Fibroblast of lung (primary cell): ENCODE data around the gene NAP1L4. TPM values are rescaled to one million over a fixed set of nuclear protein-coding genes. Genes with fewer than 3 reads are reported as not detected.

Source experiments
- DNase-seq, 2 donors: peaks; one replicate each; pipeline versions ENCODE4 v3.0.0 to v3.0.0-alpha.2; 2010; ENCODE audit warnings: low read depth in 2 of 2
- H2AFZ ChIP-seq: 2 replicates; pipeline ENCODE4 v1.5.1; 2012; ENCODE audit warnings: low read length, control low read depth, inconsistent platforms
- H3K27ac ChIP-seq: 2 replicates; pipeline ENCODE4 v1.5.1; 2011; ENCODE audit warnings: low read length, control low read depth; ENCODE audit not compliant: insufficient read depth
- H3K27me3 ChIP-seq: 2 replicates; pipeline ENCODE4 v1.5.1; 2011; ENCODE audit warnings: mild to moderate bottlenecking, low read length; ENCODE audit not compliant: control insufficient read depth, insufficient read depth
- H3K36me3 ChIP-seq: 2 replicates; pipeline ENCODE4 v1.5.1; 2011; ENCODE audit warnings: low read length; ENCODE audit not compliant: control insufficient read depth, insufficient read depth
- H3K4me1 ChIP-seq: 2 replicates; pipeline ENCODE4 v1.5.1; 2011; ENCODE audit warnings: low read length; ENCODE audit not compliant: control insufficient read depth, insufficient read depth; ENCODE audit errors: extremely low read depth
- H3K4me2 ChIP-seq: 2 replicates; pipeline ENCODE4 v1.5.1; 2011; ENCODE audit warnings: low read length, control low read depth; ENCODE audit not compliant: insufficient read depth; ENCODE audit errors: extremely low read depth
- H3K4me3 ChIP-seq, 4 experiments: fragments of 200-600 bp in 1 of 4; sonication (generic) in 1 of 4; replicated peaks in 1 of 4; 2 replicates each; pipeline ENCODE4 v1.5.1; 2011 to 2016; ENCODE audit warnings: low read length in 4 of 4, low read depth in 3 of 4, mild to moderate bottlenecking in 3 of 4, control low read depth in 2 of 4, inconsistent platforms in 1 of 4, mixed read lengths in 1 of 4; ENCODE audit not compliant: insufficient read depth in 1 of 4; ENCODE audit errors: control extremely low read depth in 1 of 4
- H3K79me2 ChIP-seq: 2 replicates; pipeline ENCODE4 v1.5.1; 2012; ENCODE audit warnings: mild to moderate bottlenecking, low read length, inconsistent platforms; ENCODE audit not compliant: control insufficient read depth, insufficient read depth
- H3K9ac ChIP-seq: 2 replicates; pipeline ENCODE4 v1.5.1; 2011; ENCODE audit warnings: mild to moderate bottlenecking, low read length, control low read depth; ENCODE audit not compliant: insufficient read depth
- H3K9me3 ChIP-seq: 2 replicates; pipeline ENCODE4 v1.5.1; 2012; ENCODE audit warnings: low read depth, low read length; ENCODE audit not compliant: control insufficient read depth, insufficient read depth
- H4K20me1 ChIP-seq: 2 replicates; pipeline ENCODE4 v1.5.1; 2011; ENCODE audit warnings: low read length; ENCODE audit not compliant: control insufficient read depth, insufficient read depth; ENCODE audit errors: extremely low read depth
- EZH2 ChIP-seq: IDR thresholded peaks from 2 replicates; pipeline ENCODE4 v1.5.1; 2012; ENCODE audit warnings: low read length, control low read depth, mild to moderate bottlenecking; ENCODE audit errors: missing control alignments
- polyA plus RNA-seq, 2 donors: library from polyadenylated mRNA; depleted of rRNA in 1 of 2; stranded (reverse) in 1 of 2; unstranded in 1 of 2; fragments of >200 nt; gene quantifications; 2 replicates each; pipeline ENCODE4 v1.2.1, GENCODE V29; 2011 to 2012; ENCODE audit warnings: missing spikeins in 1 of 2
- total RNA-seq: library from RNA; depleted of rRNA; stranded (reverse); fragments of >200 nt; gene quantifications from 2 replicates; pipeline ENCODE4 v1.2.1, GENCODE V29; 2014
- TF ChIP-seq, protein P1 (sequence below), 2 donors: IDR thresholded peaks in 1 of 2; conservative IDR thresholded peaks in 1 of 2; 1 replicate in 1 of 2; 2 replicates in 1 of 2; pipeline ENCODE4 v1.5.1; 2011 to 2012; ENCODE audit warnings: low read length in 2 of 2, control low read depth in 1 of 2, inconsistent platforms in 1 of 2, low read depth in 1 of 2, mild to moderate bottlenecking in 1 of 2

Gene NAP1L4
- total and polyA plus RNA-seq, 2 donors (not counting 1 experiment from before 2014, with no cell fraction given) = 79.5 to 113 TPM

DNA sequence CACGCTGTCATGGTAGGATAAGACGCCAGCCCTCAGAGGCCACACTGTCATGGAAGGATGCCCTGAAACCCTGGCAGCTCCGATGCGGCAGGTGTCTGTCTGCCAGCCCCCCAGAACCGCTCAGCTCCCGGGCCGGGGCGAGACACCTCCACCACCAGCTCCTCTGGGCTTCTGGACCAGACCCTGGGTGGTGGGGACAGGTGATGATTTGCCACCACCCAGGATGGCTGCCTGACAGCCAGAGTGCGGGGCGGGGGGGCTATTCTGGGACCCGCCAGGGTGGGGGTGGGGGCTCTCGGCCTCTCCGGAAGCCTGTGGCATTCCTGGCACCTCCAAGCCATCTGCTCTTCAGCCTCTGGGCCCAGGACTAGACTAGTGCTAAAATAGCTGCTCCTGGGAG, 72.3 kb downstream of the NAP1L4 start:
- no peak overlapping the region for H2AFZ ChIP-seq
- DNase-seq = no peak
- no peak for TF ChIP-seq EZH2
- TF ChIP-seq, protein P1, sequence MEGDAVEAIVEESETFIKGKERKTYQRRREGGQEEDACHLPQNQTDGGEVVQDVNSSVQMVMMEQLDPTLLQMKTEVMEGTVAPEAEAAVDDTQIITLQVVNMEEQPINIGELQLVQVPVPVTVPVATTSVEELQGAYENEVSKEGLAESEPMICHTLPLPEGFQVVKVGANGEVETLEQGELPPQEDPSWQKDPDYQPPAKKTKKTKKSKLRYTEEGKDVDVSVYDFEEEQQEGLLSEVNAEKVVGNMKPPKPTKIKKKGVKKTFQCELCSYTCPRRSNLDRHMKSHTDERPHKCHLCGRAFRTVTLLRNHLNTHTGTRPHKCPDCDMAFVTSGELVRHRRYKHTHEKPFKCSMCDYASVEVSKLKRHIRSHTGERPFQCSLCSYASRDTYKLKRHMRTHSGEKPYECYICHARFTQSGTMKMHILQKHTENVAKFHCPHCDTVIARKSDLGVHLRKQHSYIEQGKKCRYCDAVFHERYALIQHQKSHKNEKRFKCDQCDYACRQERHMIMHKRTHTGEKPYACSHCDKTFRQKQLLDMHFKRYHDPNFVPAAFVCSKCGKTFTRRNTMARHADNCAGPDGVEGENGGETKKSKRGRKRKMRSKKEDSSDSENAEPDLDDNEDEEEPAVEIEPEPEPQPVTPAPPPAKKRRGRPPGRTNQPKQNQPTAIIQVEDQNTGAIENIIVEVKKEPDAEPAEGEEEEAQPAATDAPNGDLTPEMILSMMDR (conservative IDR thresholded peaks at IDR 0.05 in 1 of 2, IDR thresholded peaks at IDR 0.05 in 1 of 2; ENCODE audit: low read depth in 1 of 2, low read length in 2 of 2) = no peak

GRCh38 chr11:2919188-2919587, 72.9 kb downstream of the NAP1L4 start:
- no peak for DNase-seq
- H4K20me1 ChIP-seq = no peaks in the 10 kb centered on the region
- TF ChIP-seq, protein P1 (conservative IDR thresholded peaks at IDR 0.05 in 1 of 2, IDR thresholded peaks at IDR 0.05 in 1 of 2; ENCODE audit: low read depth in 1 of 2, low read length in 2 of 2) = no peak
- no peak for TF ChIP-seq EZH2
- no peak overlapping the region for H3K27ac ChIP-seq
- H3K36me3 ChIP-seq = no peaks in the 10 kb centered on the region
- H2AFZ ChIP-seq = no peak overlapping the region
- no peaks in the 10 kb centered on the region for H3K9me3 ChIP-seq
- H3K4me2 ChIP-seq = no peak overlapping the region
- no peak overlapping the region for H3K4me3 ChIP-seq
- H3K27me3 ChIP-seq = no peaks in the 10 kb centered on the region
- H3K9ac ChIP-seq = no peak overlapping the region
- H3K79me2 ChIP-seq = no peaks in the 10 kb centered on the region
- no peaks in the 10 kb centered on the region for H3K4me1 ChIP-seq

More for the DNA sequence above, 72.3 kb downstream of the NAP1L4 start:
- Histone ChIP-seq H3K27me3 (no peaks in the 10 kb centered on the region), H3K4me3 (no peak overlapping the region), H3K4me1 (no peaks in the 10 kb centered on the region), H4K20me1 (no peaks in the 10 kb centered on the region), H3K9me3 (no peaks in the 10 kb centered on the region), H3K4me2 (no peak overlapping the region), H3K27ac (no peak overlapping the region), H3K36me3 (no peaks in the 10 kb centered on the region), H3K9ac (no peak overlapping the region), H3K79me2 (no peaks in the 10 kb centered on the region)

DNA sequence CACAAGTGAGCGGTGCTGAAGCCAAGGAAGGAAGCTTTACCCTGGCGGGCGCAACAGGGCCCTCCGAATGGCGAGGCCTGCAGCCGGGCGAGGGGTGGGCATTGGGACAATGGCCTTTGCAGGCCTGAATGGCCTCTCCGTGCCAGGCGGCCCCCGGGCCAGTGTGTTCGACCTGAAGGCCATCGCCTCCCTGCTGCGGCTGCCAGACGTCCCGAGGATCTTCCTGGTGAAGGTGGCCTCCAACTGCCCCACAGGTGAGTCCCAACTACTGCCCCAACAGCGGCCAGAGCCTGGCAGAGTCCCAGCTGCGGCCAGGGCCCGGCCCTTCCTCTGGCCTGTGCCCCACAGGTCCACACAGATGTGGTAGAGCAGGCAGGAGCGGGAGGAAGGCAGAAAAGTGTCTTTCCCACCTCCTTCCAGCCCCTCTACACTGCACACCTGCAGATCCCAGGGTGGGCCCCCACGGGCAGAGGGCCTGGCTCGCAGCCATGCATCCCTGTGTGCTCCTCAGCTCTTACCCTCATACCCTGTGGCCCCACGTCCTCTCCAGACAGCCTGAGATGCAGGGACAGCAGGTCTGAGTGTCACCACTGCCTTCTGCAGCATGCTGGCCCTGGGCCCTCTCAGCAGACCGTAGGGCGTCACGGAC, 74.2 kb downstream of the NAP1L4 start:
- Histone ChIP-seq H3K4me3 (no peak overlapping the region), H3K4me1 (peaks cover 6% of the 10 kb centered on the region), H3K4me2 (no peak overlapping the region), H3K36me3 (no peaks in the 10 kb centered on the region), H3K27ac (no peak overlapping the region), H2AFZ (no peak overlapping the region), H4K20me1 (no peaks in the 10 kb centered on the region), H3K9ac (no peak overlapping the region), H3K79me2 (no peaks in the 10 kb centered on the region), H3K9me3 (no peaks in the 10 kb centered on the region), H3K27me3 (no peaks in the 10 kb centered on the region)
- TF ChIP-seq, protein P1 (conservative IDR thresholded peaks at IDR 0.05 in 1 of 2, IDR thresholded peaks at IDR 0.05 in 1 of 2; ENCODE audit: low read depth in 1 of 2, low read length in 2 of 2) = no peak
- no peak for TF ChIP-seq EZH2
- DNase-seq = no peak
